Measurements from ENCODE around the gene SNRPA.
"Not testable (repeated sequence)": the region's sequence is repeated elsewhere in the genome, so short reads cannot be mapped to it uniquely, and the experiment has no call there.

The SNRPA gene

GRCh38 chr19:40721936-40722661 is 28.9 kb upstream of the SNRPA start:
- no peak for DNase-seq

GRCh38 chr19:40723661-40724254 is 27.2 kb upstream of the SNRPA start:
- no peak for DNase-seq

GRCh38 chr19:40724315-40724714 is 26.7 kb upstream of the SNRPA start:
- no peak for DNase-seq

- no peak for DNase-seq
Observed at GRCh38 chr19:40724855-40725254, 26.1 kb upstream of the SNRPA start.

GRCh38 chr19:40726279-40726678 is 24.7 kb upstream of the SNRPA start:
- no peak for DNase-seq

GRCh38 chr19:40730065-40730464 is 20.9 kb upstream of the SNRPA start:
- not testable (repeated sequence) for DNase-seq

GRCh38 chr19:40732304-40732703 is 18.7 kb upstream of the SNRPA start:
- DNase-seq: not testable (repeated sequence)

GRCh38 chr19:40733149-40733548 is 17.9 kb upstream of the SNRPA start:
- DNase-seq: no peak

- DNase-seq: no peak
Observed at GRCh38 chr19:40735013-40735771, 15.8 kb upstream of the SNRPA start.

GRCh38 chr19:40736661-40737060 is 14.3 kb upstream of the SNRPA start:
- no peak for DNase-seq

GRCh38 chr19:40737102-40737644 is 13.8 kb upstream of the SNRPA start:
- no peak for DNase-seq

GRCh38 chr19:40739030-40739839 is 11.8 kb upstream of the SNRPA start:
- no peak for DNase-seq

- DNase-seq: no peak
Observed at GRCh38 chr19:40739871-40740703, 10.9 kb upstream of the SNRPA start.

- no peak for DNase-seq
Observed at GRCh38 chr19:40740747-40741146, 10.3 kb upstream of the SNRPA start.

GRCh38 chr19:40741527-40742390 is 9.2 kb upstream of the SNRPA start:
- DNase-seq: no peak

- DNase-seq: no peak
Observed at GRCh38 chr19:40742477-40742876, 8.5 kb upstream of the SNRPA start.

GRCh38 chr19:40742886-40743285 is 8.1 kb upstream of the SNRPA start:
- no peak for DNase-seq

GRCh38 chr19:40743926-40744325 is 7.1 kb upstream of the SNRPA start:
- DNase-seq: no peak

GRCh38 chr19:40744554-40745401 is 6.2 kb upstream of the SNRPA start:
- no peak for DNase-seq

- DNase-seq: no peak
Observed at GRCh38 chr19:40745402-40745780, 5.6 kb upstream of the SNRPA start.
